Measurements from ENCODE around the gene MOV10.
A peak's percentile ranks its signal among the peaks of the same experiment; 100 is the strongest.

Gene MOV10

DNA sequence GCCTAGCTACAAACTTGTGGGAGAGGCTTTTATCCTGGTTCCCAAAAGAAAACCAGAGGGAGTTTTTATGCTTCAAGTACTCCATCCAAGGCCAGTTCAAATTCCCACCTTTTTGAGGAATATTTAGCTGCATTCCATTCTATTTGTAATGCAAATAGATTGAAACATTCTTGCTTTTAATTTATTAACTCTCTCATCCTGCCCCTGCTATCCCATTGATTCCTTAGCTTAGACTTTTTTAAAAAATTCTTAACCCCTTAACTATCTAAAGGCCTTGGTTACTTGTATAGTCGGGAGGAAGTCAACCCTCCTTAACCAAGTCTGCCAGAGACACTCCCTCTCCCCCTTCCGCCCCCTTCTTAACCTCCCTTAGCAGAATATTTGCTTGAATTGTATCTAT lies 2.5 kb upstream of the MOV10 start:
- Histone ChIP-seq H3K36me3 (ENCODE audit: control insufficient read depth in 2 of 2, insufficient read depth in 1 of 2, low read length in 2 of 2) (peaks cover 13 to 59% of the 10 kb centered on the region in 2 experiments; a peak in 2 of 3 replicates), H3K4me1 (ENCODE audit: control insufficient read depth, insufficient read depth, low read length) (peaks cover 5% of the 10 kb centered on the region; the same call in 1 of the 2 replicates), H3K4me3 (ENCODE audit: low read depth, low read length) (no peak overlapping the region), H3K27ac (ENCODE audit: extremely low read depth, low read depth, low read length) (no peak overlapping the region), H3K9me3 (ENCODE audit: control insufficient read depth, insufficient read depth, low read depth, low read length) (no peaks in the 10 kb centered on the region)
- ChIA-PET CTCF (interaction anchor here (0.7 to 1.3 kb wide), 6 partner anchors 22 to 1204 kb away, joined by 3 to 4 read pairs (median 3); no protein-coding TSS in a partner anchor), POLR2A (interaction anchor here (6.0 kb wide), 1 partner anchor 29 kb away, joined by 91 read pairs; no protein-coding TSS in a partner anchor)
- peak; percentile 45; the same call in 1 of the 2 replicates for TF ChIP-seq ZNF677 (tag by site-specific recombination; IDR thresholded peaks at IDR 0.05)
- TF ChIP-seq HIC1 (tag by site-specific recombination; IDR thresholded peaks at IDR 0.05) = no peak

GRCh38 chr1:112672842-112673241 lies 1.6 kb upstream of the MOV10 start:
- POLR2A ChIA-PET = interaction anchor here (2.3 to 6.0 kb wide), 3 partner anchors 28 to 54 kb away, joined by 12 to 91 read pairs (median 22); partner anchors contain the start of genes CAPZA1 and ST7L
- TF ChIP-seq, protein P1, sequence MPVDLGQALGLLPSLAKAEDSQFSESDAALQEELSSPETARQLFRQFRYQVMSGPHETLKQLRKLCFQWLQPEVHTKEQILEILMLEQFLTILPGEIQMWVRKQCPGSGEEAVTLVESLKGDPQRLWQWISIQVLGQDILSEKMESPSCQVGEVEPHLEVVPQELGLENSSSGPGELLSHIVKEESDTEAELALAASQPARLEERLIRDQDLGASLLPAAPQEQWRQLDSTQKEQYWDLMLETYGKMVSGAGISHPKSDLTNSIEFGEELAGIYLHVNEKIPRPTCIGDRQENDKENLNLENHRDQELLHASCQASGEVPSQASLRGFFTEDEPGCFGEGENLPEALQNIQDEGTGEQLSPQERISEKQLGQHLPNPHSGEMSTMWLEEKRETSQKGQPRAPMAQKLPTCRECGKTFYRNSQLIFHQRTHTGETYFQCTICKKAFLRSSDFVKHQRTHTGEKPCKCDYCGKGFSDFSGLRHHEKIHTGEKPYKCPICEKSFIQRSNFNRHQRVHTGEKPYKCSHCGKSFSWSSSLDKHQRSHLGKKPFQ (tag by site-specific recombination; IDR thresholded peaks at IDR 0.05) = no peak
- Histone ChIP-seq H3K27ac (ENCODE audit: extremely low read depth, low read depth, low read length) (no peak overlapping the region), H3K9me3 (ENCODE audit: control insufficient read depth, insufficient read depth, low read depth, low read length) (no peaks in the 10 kb centered on the region), H3K4me1 (ENCODE audit: control insufficient read depth, insufficient read depth, low read length) (peaks cover 5% of the 10 kb centered on the region; the same call in 1 of the 2 replicates), H3K4me3 (ENCODE audit: low read depth, low read length) (no peak overlapping the region), H3K36me3 (ENCODE audit: control insufficient read depth in 2 of 2, insufficient read depth in 1 of 2, low read length in 2 of 2) (peaks cover 8 to 56% of the 10 kb centered on the region in 2 experiments; a peak in 2 of 3 replicates)
- CTCF ChIA-PET = interaction anchor here (0.5 to 2.6 kb wide), 10 partner anchors 17 to 191 kb away, joined by 3 to 12 read pairs (median 3); no protein-coding TSS in a partner anchor

DNA sequence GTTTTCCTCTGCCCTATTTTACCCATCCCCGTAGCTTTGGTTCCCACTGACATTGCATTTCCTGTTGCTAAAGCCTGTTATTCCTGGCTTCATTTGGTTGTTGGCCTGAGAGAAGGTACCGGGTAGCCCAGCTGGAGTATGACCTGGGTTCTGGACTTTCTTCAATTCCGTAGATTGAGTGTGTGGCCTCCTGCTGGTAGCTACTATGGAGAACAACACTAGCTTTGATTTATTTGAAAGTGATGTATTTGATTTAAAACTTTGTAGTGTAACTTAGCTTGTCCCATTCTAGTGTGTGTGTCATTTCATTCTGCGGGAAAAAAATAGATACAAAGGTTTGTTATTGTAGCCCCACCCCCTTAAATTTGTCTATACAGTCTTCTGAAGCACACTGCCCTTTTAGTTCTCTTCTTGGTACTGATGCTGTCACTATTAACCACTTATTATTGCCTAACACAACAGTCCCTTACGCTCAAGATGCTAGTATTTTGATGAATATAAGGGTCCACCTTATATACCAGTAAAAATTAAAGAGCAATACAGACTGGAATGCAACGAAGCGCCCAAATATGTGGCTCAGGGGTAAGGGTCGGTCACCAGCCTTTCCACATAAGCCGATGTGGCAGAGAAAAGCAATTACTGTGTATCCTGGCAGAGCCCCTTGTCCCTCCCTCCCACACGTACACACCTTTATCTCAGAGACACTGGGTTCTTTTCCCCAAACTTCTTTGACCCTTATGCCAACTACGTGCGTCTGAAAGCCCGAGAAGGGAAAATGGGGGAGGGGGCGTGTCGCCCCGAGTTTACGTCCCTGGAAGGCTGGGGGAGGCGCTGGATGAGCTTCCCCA lies 643 bp upstream of the MOV10 start:
- ChIA-PET POLR2A (interaction anchor here (0.6 to 6.0 kb wide), 17 partner anchors 11 to 1835 kb away, joined by 3 to 91 read pairs (median 5); partner anchors contain the start of genes CAPZA1, CTTNBP2NL, PPM1J and RHOC), CTCF (interaction anchor here (0.7 to 2.6 kb wide), 12 partner anchors 10 to 208 kb away, joined by 3 to 12 read pairs (median 5); no protein-coding TSS in a partner anchor)
- Histone ChIP-seq H3K4me3 (ENCODE audit: low read depth, low read length) (peak overlapping the region; percentile 80), H3K4me1 (ENCODE audit: control insufficient read depth, insufficient read depth, low read length) (peaks cover 5% of the 10 kb centered on the region; the same call in 1 of the 2 replicates), H3K27ac (ENCODE audit: extremely low read depth, low read depth, low read length) (peak overlapping the region; percentile 85; the same call in 1 of the 2 replicates), H3K9me3 (ENCODE audit: control insufficient read depth, insufficient read depth, low read depth, low read length) (no peaks in the 10 kb centered on the region), H3K36me3 (ENCODE audit: control insufficient read depth in 2 of 2, insufficient read depth in 1 of 2, low read length in 2 of 2) (peaks cover 0 to 54% of the 10 kb centered on the region in 2 experiments; a peak in 1 of 3 replicates)
- TF ChIP-seq ZNF266 (tag by site-specific recombination; IDR thresholded peaks at IDR 0.05; ENCODE audit: low read depth) (no peak), ZNF366 (tag by site-specific recombination; conservative IDR thresholded peaks at IDR 0.05) (no peak; the same call in 1 of the 2 replicates), ZNF76 (tag by site-specific recombination; IDR thresholded peaks at IDR 0.05; ENCODE audit: borderline replicate concordance, low read depth) (no peak), ZNF24 (tag by site-specific recombination; IDR thresholded peaks at IDR 0.05) (no peak), ZNF510 (tag by site-specific recombination; IDR thresholded peaks at IDR 0.05; ENCODE audit: insufficient replicate concordance) (no peak), ZNF624 (tag by site-specific recombination; IDR thresholded peaks at IDR 0.05) (no peak), KLF1 (tag by site-specific recombination; IDR thresholded peaks at IDR 0.05) (no peak), ZIC2 (tag by site-specific recombination; IDR thresholded peaks at IDR 0.05) (peak; percentile 55), ZBTB26 (tag by site-specific recombination; optimal IDR thresholded peaks at IDR 0.05) (no peak), ZNF280D (tag by site-specific recombination; IDR thresholded peaks at IDR 0.05) (no peak), ZNF426 (tag by site-specific recombination; IDR thresholded peaks at IDR 0.05) (no peak), ZBTB7A (tag by site-specific recombination; IDR thresholded peaks at IDR 0.05; ENCODE audit: low read depth) (no peak), ZXDB (tag by site-specific recombination; IDR thresholded peaks at IDR 0.05) (no peak), ZNF2 (tag by site-specific recombination; IDR thresholded peaks at IDR 0.05) (no peak), ZNF155 (tag by site-specific recombination; IDR thresholded peaks at IDR 0.05) (no peak), ZNF585B (tag by site-specific recombination; IDR thresholded peaks at IDR 0.05) (no peak), SCRT2 (tag by site-specific recombination; IDR thresholded peaks at IDR 0.05) (no peak), HOXC10 (CRISPR knock-in tag; IDR thresholded peaks at IDR 0.05) (no peak)
